Measurements from ENCODE around the gene PCLO. TPM values are rescaled to one million over a fixed set of nuclear protein-coding genes. Genes with fewer than 3 reads are reported as not detected.
"Not testable (repeated sequence)": the region's sequence is repeated elsewhere in the genome, so short reads cannot be mapped to it uniquely, and the experiment has no call there.

The PCLO gene
- total RNA-seq, 1 donor from 2014 or later = 17.4 TPM

DNA sequence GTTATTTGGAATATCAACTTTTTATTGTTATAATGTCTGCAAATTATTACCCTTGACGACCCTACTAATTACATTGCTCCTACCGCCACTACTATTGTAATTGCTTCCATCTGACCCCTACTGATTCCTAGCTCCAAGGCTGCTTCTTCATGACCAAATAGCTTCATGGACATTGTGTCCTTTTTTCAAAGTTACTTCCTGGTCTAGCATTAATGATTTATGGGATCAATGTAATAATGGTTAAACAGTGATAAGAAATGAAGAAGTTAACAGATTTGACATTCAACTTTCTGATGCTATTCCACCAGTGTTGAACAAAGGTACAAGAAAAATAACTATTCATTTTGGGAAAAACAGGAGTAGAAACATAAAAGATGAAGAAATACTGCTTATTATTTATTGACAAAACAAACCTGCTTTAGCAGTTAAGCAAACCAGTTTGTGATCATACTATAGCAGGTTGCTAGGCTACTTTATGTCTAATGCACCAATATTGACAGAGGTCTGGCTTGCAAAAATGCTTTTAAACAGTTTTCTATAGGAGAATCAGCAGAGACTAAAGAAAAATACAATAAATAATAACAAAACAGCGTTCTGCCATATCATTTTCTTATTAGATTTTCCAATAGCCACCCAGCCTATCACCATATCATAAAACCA lies 125.8 kb downstream of the PCLO start:
- no peak overlapping the region for H3K4me3 Mint-ChIP-seq (ENCODE audit: unreplicated experiment)
- no peaks in the 10 kb centered on the region for H3K36me3 Mint-ChIP-seq (ENCODE audit: unreplicated experiment)
- no peak overlapping the region for H3K27ac Mint-ChIP-seq (ENCODE audit: unreplicated experiment)
- peaks cover 5% of the 10 kb centered on the region for H3K4me1 Mint-ChIP-seq (ENCODE audit: low read depth, unreplicated experiment)
- TF ChIP-seq, protein P1, sequence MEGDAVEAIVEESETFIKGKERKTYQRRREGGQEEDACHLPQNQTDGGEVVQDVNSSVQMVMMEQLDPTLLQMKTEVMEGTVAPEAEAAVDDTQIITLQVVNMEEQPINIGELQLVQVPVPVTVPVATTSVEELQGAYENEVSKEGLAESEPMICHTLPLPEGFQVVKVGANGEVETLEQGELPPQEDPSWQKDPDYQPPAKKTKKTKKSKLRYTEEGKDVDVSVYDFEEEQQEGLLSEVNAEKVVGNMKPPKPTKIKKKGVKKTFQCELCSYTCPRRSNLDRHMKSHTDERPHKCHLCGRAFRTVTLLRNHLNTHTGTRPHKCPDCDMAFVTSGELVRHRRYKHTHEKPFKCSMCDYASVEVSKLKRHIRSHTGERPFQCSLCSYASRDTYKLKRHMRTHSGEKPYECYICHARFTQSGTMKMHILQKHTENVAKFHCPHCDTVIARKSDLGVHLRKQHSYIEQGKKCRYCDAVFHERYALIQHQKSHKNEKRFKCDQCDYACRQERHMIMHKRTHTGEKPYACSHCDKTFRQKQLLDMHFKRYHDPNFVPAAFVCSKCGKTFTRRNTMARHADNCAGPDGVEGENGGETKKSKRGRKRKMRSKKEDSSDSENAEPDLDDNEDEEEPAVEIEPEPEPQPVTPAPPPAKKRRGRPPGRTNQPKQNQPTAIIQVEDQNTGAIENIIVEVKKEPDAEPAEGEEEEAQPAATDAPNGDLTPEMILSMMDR (IDR thresholded peaks at IDR 0.05; ENCODE audit: partially characterized antibody, unreplicated experiment) = no peak
- H3K27me3 Mint-ChIP-seq (ENCODE audit: unreplicated experiment) = no peaks in the 10 kb centered on the region
- H3K9me3 Mint-ChIP-seq (ENCODE audit: unreplicated experiment) = no peaks in the 10 kb centered on the region
- DNase-seq = no peak

DNA sequence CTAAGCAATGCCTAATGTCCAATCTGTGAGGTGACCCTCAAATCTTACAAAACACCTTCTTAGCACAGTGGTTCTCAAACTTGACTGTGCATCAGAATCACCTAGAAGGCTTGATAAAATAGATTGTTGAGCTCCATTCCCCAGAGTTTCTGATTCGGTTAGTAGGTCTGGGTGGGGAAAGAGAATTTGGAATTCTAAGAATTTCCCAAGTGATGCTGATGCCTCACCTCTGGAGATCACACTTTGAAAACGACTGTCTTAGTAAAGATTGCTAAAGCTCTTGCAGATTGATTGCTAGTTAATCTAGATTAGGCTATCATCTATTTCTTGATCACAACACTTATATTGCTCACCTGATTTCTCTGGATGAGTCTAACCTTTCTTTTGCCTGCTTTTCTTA lies 126.6 kb downstream of the PCLO start:
- no peak for DNase-seq
- H3K27me3 Mint-ChIP-seq (ENCODE audit: unreplicated experiment) = no peaks in the 10 kb centered on the region
- H3K27ac Mint-ChIP-seq (ENCODE audit: unreplicated experiment) = no peak overlapping the region
- H3K9me3 Mint-ChIP-seq (ENCODE audit: unreplicated experiment) = no peaks in the 10 kb centered on the region
- peaks cover 5% of the 10 kb centered on the region for H3K4me1 Mint-ChIP-seq (ENCODE audit: low read depth, unreplicated experiment)
- TF ChIP-seq, protein P1 (IDR thresholded peaks at IDR 0.05; ENCODE audit: partially characterized antibody, unreplicated experiment) = no peak
- no peak overlapping the region for H3K4me3 Mint-ChIP-seq (ENCODE audit: unreplicated experiment)
- H3K36me3 Mint-ChIP-seq (ENCODE audit: unreplicated experiment) = no peaks in the 10 kb centered on the region

DNA sequence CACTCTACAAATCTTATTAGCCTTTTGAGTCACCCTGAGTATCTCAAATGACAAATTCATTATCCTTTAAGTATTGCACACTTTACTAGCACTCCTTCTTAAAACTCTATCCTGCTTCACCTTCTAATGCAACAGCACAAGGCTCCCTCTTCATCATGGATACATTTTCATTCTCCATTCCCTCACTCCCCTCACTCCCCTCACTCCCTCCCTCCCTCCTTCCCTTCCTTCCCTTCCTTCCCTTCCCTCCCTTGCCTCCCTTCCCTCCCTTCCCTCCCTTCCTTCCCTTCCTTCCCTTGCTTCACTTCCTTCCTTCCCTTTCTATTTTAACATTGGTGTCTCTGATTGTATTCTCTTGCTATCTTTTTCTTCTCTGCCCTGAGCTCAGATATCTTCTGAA lies 130.5 kb downstream of the PCLO start:
- Mint-ChIP-seq H3K36me3 (ENCODE audit: unreplicated experiment) (no peaks in the 10 kb centered on the region), H3K27me3 (ENCODE audit: unreplicated experiment) (no peaks in the 10 kb centered on the region), H3K9me3 (ENCODE audit: unreplicated experiment) (no peaks in the 10 kb centered on the region), H3K27ac (ENCODE audit: unreplicated experiment) (no peak overlapping the region), H3K4me1 (ENCODE audit: low read depth, unreplicated experiment) (no peaks in the 10 kb centered on the region), H3K4me3 (ENCODE audit: unreplicated experiment) (no peak overlapping the region)
- TF ChIP-seq, protein P1 (IDR thresholded peaks at IDR 0.05; ENCODE audit: partially characterized antibody, unreplicated experiment) = no peak
- DNase-seq = no peak

DNA sequence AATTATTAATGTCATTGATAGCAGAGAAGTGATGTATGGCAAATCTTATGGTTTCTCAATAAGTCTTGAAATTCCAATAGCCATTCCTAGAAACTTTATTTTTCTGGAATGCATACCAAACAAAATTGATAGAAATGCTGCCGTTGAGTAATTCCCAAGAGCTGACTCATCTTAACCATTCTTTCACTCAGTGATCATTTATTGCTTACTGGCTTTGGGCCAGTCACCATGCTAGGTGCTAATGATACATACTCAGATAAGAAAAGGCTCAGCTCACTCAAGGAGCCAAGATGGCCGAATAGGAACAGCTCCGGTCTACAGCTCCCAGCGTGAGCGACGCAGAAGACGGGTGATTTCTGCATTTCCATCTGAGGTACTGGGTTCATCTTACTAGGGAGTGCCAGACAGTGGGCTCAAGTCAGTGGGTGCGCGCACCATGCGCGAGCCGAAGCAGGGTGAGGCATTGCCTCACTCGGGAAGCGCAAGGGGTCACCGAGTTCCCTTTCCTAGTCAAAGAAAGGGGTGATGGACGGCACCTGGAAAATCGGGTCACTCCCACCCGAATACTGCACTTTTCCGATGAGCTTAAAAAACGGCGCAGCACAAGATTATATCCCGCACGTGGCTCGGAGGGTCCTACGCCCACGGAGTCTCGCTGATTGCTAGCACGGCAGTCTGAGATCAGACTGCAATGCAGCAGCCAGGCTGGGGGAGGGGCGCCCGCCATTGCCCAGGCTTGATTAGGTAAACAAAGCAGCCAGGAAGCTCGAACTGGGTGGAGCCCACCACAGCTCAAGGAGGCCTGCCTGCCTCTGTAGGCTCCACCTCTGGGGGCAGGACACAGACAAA lies 138.6 kb downstream of the PCLO start:
- not testable (repeated sequence) for H3K27me3 Mint-ChIP-seq (ENCODE audit: unreplicated experiment); H3K9me3 Mint-ChIP-seq (ENCODE audit: unreplicated experiment); H3K4me1 Mint-ChIP-seq (ENCODE audit: low read depth, unreplicated experiment); DNase-seq; H3K36me3 Mint-ChIP-seq (ENCODE audit: unreplicated experiment); H3K27ac Mint-ChIP-seq (ENCODE audit: unreplicated experiment); H3K4me3 Mint-ChIP-seq (ENCODE audit: unreplicated experiment)

DNA sequence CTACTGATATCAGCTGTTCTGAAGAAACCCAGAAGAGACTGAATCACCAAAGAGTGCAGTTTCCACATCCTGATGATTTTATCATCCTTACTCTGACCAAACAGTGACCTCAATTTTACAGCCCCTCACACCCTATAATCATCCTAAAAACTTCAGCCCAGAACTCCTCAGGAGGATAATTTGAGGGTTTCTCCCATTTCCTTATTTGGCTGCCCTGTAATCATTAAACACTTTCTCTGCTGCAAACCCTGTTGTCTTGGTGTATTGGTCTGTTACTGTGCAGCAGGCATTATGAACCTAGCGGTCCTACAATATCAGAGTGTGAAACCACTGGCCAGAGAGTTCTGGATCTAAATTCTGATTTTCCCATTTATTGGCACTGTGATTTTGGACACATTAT lies 141.7 kb downstream of the PCLO start:
- DNase-seq = no peak
- Mint-ChIP-seq H3K4me3 (ENCODE audit: unreplicated experiment) (no peak overlapping the region), H3K27ac (ENCODE audit: unreplicated experiment) (no peak overlapping the region), H3K4me1 (ENCODE audit: low read depth, unreplicated experiment) (no peaks in the 10 kb centered on the region), H3K9me3 (ENCODE audit: unreplicated experiment) (peaks cover 1% of the 10 kb centered on the region), H3K27me3 (ENCODE audit: unreplicated experiment) (no peaks in the 10 kb centered on the region), H3K36me3 (ENCODE audit: unreplicated experiment) (peaks cover 8% of the 10 kb centered on the region)
- TF ChIP-seq, protein P1 (IDR thresholded peaks at IDR 0.05; ENCODE audit: partially characterized antibody, unreplicated experiment) = no peak

Measured in glutamatergic neuron (in vitro differentiated cells).